ENCODE measurements around the gene FNDC10. TPM values are rescaled to one million over a fixed set of nuclear protein-coding genes. Genes with fewer than 3 reads are reported as not detected.
"Not testable (repeated sequence)": the region's sequence is repeated elsewhere in the genome, so short reads cannot be mapped to it uniquely, and the experiment has no call there.

FNDC10 gene
- total RNA-seq, 2 donors from 2014 or later: 1.3 to 2.3 TPM

- no peak overlapping the region for H3K27ac ChIP-seq
- H3K4me1 ChIP-seq: peaks cover 26% of the 10 kb centered on the region
- intact Hi-C loops (cut with DNase I): no loop called here
- 54 to 74% methylated on average over 4 to 12 of the region's 12 CpGs for WGBS, 2 donors
- TF ChIP-seq CTCF (IDR thresholded peaks at IDR 0.05) (no peak), POLR2A (IDR thresholded peaks at IDR 0.05) (no peak)
- H3K4me3 ChIP-seq: no peak overlapping the region
- H3K9me3 ChIP-seq: no peaks in the 10 kb centered on the region
- H3K27me3 ChIP-seq: no peaks in the 10 kb centered on the region
- DNase-seq (peak in 1 of 4 donors; percentile 10), ATAC-seq (no peak)
- no peaks in the 10 kb centered on the region for H3K36me3 ChIP-seq (replicated peaks in 1 of 2; ENCODE audit: insufficient read depth in 1 of 2, low read depth in 2 of 2)
These were observed 3.3 kb downstream of the FNDC10 start for GRCh38 chr1:1596493-1597274.

- H3K9me3 ChIP-seq; H3K27me3 ChIP-seq; H3K36me3 ChIP-seq (replicated peaks in 1 of 2; ENCODE audit: insufficient read depth in 1 of 2, low read depth in 2 of 2); intact Hi-C loops (cut with DNase I); DNase-seq; H3K4me3 ChIP-seq; ATAC-seq; H3K27ac ChIP-seq: not testable (repeated sequence)
- peaks cover 23% of the 10 kb centered on the region for H3K4me1 ChIP-seq
- 64 to 69% methylated on average over 2 of the region's 2 CpGs for WGBS, 2 donors
These were observed 4.6 kb downstream of the FNDC10 start for GRCh38 chr1:1595341-1595740.

- Histone ChIP-seq H3K36me3 (replicated peaks in 1 of 2; ENCODE audit: insufficient read depth in 1 of 2, low read depth in 2 of 2) (no peaks in the 10 kb centered on the region), H3K4me3 (no peak overlapping the region), H3K27me3 (no peaks in the 10 kb centered on the region), H3K27ac (no peak overlapping the region), H3K4me1 (peaks cover 21% of the 10 kb centered on the region), H3K9me3 (no peaks in the 10 kb centered on the region)
- no peak for DNase-seq
- no peak for ATAC-seq
- intact Hi-C loops (cut with DNase I): no loop called here
- WGBS, 2 donors: 51 to 54% methylated on average over 5 to 10 of the region's 10 CpGs
- TF ChIP-seq POLR2A (IDR thresholded peaks at IDR 0.05) (no peak), CTCF (IDR thresholded peaks at IDR 0.05) (no peak)
These were observed 5.2 kb downstream of the FNDC10 start for GRCh38 chr1:1594602-1595260.

- intact Hi-C loops (cut with DNase I): no loop called here
These were observed 5.9 kb downstream of the FNDC10 start for GRCh38 chr1:1593834-1594601.

More at GRCh38 chr1:1593834-1594601, 5.9 kb downstream of the FNDC10 start:
- no peaks in the 10 kb centered on the region for H3K27me3 ChIP-seq
- no peak overlapping the region for H3K27ac ChIP-seq
- no peaks in the 10 kb centered on the region for H3K36me3 ChIP-seq (replicated peaks in 1 of 2; ENCODE audit: insufficient read depth in 1 of 2, low read depth in 2 of 2)
- WGBS, 2 donors: 72 to 77% methylated on average over 15 to 24 of the region's 24 CpGs
- H3K4me1 ChIP-seq: peaks cover 17% of the 10 kb centered on the region
- ATAC-seq: no peak
- TF ChIP-seq CTCF (IDR thresholded peaks at IDR 0.05): no peak
- no peak for TF ChIP-seq POLR2A (IDR thresholded peaks at IDR 0.05)
- no peak overlapping the region for H3K4me3 ChIP-seq
- H3K9me3 ChIP-seq: no peaks in the 10 kb centered on the region
- DNase-seq: no peak
